HG02852 (cell line): ENCODE results near the gene YAP1.

Source experiments
- ATAC-seq: cut with Tn5 transposase; IDR thresholded peaks from one replicate; pipeline ENCODE4 v1.9.1; 2021; ENCODE audit warnings: mild to moderate bottlenecking, moderate library complexity; ENCODE audit not compliant: unreplicated experiment

Gene YAP1

DNA sequence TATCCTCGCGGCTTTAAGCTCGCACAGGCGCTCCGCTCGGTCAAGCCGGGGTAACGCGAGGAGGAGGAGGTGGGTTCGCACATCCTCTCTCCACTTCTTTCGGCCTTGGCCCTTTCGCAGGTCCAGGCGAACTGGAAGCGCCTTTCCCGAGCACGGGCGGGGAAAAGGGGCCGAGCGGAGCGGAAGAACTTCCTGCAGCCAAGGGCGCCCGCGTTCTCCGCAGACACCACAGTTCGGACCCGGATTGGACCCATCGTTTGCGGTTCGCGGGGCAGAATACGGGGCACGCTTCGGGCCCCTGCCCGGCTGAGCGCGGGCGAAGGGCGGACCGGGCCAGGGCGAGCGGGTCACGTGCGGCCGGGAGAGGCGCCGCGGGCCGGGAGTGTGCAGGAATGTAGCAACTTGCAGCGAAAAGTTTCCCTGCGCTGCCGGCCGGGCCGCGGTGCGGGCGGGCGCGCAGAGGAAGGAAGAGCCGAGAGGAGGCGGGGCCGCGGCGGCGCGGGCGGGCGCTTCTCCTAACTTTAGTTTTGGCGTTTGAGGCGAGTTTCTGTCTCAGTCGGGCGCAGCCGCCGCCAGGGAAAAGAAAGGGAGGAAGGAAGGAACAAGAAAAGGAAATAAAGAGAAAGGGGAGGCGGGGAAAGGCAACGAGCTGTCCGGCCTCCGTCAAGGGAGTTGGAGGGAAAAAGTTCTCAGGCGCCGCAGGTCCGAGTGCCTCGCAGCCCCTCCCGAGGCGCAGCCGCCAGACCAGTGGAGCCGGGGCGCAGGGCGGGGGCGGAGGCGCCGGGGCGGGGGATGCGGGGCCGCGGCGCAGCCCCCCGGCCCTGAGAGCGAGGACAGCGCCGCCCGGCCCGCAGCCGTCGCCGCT is at the start of gene YAP1:
Gene YAP1 (plus strand): TSS at position 552 of the 865 bp plus-strand sequence. CDS start 402 bp downstream, outside the sequence.
- peak; percentile 89 for ATAC-seq

GRCh38 chr11:102061276-102061675 is 49.0 kb upstream of the YAP1 start:
- ATAC-seq, result no peak

- no peak for ATAC-seq
Observed at GRCh38 chr11:102062106-102062505, 48.1 kb upstream of the YAP1 start.

- no peak for ATAC-seq
Observed at GRCh38 chr11:102064316-102064715, 45.9 kb upstream of the YAP1 start.

- ATAC-seq, result no peak
Observed at GRCh38 chr11:102070766-102071165, 39.5 kb upstream of the YAP1 start.

DNA sequence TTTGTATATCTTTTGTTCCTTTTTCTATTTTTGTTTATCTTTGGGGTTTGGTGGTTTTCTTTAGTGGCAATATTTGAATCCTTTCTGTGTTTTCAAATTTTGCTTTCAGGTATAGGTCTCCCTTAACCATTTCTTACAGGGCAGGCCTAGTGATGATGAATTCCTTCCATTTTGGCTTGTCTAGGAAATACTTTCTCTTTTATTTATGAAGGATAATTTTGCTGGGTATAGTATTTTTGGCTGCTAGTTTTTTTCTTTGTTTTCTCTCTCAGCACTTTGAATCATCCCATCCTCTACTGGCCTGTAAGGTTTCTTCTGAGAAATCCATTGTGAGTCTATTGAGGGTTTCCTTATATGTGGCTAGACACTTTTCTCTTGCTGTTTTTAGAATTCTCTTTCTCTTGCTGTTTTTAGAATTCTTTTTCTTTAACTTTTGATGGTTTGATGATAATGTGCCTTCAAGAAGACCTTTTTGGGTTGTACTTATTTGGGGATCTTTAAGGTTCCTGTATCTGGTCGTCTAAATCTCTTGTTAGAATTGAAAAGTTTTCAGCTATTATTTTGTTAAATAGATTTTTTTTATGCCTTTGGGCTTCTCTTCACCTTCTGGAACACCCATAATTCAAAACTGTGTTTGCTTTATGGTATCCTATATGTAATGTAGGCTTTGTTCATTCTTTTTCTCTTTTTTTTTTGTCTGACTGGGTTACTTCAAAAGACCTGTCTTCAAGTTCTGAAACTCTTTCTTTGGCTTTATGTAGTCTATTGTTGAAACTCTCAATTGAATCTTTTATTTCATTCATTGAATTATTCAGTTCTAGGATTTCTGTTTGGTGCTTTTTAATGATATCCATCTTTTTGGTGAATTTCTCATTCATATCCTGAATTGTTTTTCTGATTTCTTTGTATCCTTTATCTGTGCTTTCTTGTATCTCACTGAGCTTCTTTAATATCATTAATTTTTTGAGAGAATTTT is 38.5 kb upstream of the YAP1 start:
- no peak for ATAC-seq

DNA sequence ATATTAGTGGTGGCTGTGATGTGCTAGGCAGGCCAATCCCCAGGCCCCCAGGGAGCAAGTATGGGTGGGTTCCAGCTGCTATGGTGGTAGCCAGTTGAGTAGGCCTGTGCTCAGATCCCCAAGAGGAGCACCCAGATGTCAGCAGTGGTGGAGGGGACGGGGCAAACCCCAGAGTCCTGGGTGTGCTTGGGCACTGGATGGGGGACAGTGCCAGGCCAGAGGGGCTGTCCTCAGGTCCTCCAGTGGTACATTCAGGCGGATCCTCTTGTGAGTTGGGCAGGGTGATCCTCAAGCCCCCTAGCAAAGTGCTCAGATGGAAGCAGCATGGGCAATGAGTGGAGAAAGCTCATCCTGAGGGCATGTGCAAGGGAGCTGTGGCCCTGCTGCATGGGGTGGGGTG is 37.0 kb upstream of the YAP1 start:
- ATAC-seq, result no peak

- ATAC-seq, result no peak
Observed at GRCh38 chr11:102079625-102080024, 30.6 kb upstream of the YAP1 start.

- no peak for ATAC-seq
Observed at GRCh38 chr11:102081313-102081712, 28.9 kb upstream of the YAP1 start.

DNA sequence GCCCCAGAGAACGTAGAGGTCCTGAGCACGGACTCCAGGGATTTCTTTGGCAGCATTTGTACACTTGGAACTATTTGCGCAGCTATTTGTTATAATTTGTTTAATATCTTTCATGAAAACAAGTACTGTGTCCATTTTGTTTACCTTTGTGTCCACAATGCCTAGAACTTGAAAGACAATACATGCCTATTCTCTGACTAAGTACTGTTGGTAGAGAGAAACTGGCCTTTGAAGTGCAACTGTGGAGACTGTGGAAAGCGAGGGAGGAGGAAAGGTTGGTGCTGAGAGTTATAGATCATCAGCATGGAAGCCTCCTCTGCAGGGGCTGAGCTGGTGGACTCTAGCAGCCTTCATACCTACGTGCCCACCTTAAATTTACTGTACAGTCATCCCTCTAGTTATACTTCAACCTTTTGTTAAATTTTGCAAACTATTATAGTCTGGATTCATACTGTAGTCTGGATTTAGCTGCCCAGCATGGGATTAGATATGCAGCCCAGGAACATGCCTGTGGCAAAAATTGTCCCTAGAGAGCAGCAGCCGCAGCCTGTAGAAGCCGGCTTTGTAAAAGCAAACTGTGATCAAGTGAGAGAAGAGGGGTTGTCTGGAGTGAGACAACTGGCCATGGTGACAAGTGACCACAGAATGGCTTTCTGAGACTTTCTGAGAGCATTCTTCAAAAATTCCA is 24.2 kb upstream of the YAP1 start:
- ATAC-seq, result no peak

DNA sequence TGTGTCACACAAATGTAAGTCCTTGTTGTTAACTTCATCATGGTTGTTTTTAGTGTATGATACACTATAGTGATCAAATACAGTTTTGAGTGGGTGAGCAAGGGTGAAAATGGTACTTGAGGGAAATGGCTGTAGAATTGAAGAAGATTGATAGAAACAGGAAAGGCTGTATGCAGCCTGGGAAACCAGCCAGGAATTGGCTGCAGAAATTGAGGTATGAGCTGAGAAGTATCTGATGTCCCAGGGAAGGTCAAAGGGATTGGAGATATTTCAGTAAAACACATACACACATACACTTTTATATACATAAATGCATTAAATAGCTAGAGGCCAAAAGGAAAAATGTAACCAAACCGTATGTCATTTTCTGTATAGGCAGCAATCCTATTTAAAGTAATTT is 13.1 kb upstream of the YAP1 start:
- ATAC-seq, result no peak

- ATAC-seq, result no peak
Observed at GRCh38 chr11:102099755-102100154, 10.5 kb upstream of the YAP1 start.

GRCh38 chr11:102108734-102109440 is 1.4 kb upstream of the YAP1 start:
- ATAC-seq, result no peak

DNA sequence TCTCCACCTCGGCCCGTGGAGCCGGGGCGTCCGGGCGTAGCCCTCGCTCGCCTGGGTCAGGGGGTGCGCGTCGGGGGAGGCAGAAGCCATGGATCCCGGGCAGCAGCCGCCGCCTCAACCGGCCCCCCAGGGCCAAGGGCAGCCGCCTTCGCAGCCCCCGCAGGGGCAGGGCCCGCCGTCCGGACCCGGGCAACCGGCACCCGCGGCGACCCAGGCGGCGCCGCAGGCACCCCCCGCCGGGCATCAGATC is 439 bp downstream of the YAP1 start:
- ATAC-seq, result peak; percentile 9

DNA sequence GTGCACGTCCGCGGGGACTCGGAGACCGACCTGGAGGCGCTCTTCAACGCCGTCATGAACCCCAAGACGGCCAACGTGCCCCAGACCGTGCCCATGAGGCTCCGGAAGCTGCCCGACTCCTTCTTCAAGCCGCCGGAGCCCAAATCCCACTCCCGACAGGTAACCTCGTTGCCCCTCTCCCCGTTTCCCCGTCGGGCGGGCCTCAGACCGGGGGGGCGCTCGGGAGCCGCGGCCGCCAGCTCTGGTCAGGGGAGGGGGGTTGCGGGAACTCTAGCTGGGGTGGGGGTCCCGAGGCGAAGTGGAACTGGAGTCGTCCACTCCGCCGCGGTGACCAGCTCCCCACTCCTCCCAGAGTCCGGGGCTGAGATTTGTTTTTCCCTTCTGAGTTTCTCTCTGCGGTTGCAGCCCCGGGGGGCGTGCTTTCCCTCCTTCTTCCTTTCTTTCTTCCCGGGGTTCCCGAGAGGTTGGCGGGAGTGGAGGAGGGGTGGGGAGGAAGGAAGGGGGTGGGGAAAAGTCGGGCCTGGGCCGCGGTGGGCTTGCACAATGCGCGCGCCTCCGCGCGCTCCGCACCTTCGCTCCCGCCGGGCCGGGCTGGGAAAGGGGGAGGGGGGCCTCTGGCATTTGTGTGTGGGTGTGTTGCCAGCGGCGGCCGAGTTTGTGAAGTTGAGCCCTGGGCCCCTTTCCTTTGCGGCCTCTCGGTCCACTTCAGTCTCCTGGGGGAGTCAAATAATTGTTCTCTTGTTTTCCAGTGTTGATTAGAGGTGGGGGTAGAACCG is 952 bp downstream of the YAP1 start:
- ATAC-seq, result no peak

DNA sequence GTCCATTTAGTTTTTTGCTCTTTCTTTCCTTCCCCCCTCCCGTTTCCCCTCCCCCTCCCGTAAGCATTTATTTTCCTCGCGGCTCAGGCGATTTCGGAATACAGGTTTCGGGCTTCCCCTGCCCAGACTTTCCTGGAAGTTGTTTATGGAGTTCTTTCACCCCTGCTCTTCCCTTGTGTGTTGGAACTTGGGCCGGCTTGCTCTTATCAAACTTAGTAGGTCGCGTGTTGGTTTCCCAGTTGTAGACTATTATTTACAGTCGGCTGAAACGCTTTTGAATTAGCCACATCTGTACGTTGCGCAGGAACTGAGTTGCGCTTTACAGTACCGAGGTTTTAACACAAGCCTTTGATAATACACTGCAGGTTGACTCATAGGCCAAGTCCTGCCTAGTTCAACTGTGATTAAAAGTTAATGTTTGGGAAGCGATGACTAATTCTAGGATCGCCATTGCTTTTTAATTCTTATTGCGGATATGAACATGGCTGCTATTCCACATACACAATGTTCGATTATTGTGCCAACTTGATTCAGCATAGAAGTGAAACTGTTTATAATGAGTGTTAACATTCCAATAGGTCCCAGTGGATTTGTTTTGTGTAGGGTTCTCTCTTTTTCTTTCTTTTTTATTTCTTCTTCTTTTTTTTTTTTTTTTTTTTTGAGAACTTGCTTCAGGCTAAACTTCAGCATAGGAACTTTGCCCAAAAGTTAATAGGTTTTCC is 1.7 kb downstream of the YAP1 start:
- no peak for ATAC-seq

DNA sequence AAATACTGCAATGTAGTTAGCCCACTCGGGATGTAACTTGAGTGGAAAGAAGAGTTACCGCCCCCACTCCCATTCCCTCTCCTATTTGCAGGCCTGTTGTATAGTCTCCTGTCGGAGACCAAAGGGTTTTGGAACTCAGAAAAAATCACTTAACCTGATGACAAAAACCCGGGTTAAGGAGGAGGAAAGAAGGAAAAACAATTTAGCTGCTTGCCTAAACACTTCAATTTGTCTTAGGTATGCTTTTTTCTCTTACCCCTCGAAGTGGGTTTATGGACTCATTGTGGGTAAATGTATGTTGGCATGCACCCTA is 2.2 kb downstream of the YAP1 start:
- no peak for ATAC-seq

DNA sequence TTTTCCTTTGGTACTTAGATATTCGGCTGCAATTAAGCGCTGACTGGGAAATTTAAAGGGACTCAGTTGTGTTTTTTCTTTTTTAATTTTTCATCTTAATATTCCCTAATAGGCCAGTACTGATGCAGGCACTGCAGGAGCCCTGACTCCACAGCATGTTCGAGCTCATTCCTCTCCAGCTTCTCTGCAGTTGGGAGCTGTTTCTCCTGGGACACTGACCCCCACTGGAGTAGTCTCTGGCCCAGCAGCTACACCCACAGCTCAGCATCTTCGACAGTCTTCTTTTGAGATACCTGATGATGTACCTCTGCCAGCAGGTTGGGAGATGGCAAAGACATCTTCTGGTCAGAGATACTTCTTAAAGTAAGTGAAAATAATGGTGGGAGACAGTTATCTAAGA is 3.8 kb downstream of the YAP1 start:
- ATAC-seq, result no peak

GRCh38 chr11:102115557-102115956 is 5.3 kb downstream of the YAP1 start:
- ATAC-seq, result no peak
